Loucy (cell line): Measurements from ENCODE around the gene ST13.

ENCODE experiments used
- EZH2phosphoT487 ChIP-seq: fragments of 200-600 bp; IDR thresholded peaks from 2 replicates; pipeline ENCODE4 v1.6.1; 2018; ENCODE audit warnings: antibody characterized with exemption, mild to moderate bottlenecking, moderate library complexity, borderline replicate concordance
- TF ChIP-seq, protein P1 (sequence below): fragments of 200-600 bp; sonication (generic); conservative IDR thresholded peaks from 2 replicates; pipeline ENCODE4 v1.5.1; 2014; ENCODE audit warnings: mild to moderate bottlenecking, antibody characterized with exemption, low read length

DNA sequence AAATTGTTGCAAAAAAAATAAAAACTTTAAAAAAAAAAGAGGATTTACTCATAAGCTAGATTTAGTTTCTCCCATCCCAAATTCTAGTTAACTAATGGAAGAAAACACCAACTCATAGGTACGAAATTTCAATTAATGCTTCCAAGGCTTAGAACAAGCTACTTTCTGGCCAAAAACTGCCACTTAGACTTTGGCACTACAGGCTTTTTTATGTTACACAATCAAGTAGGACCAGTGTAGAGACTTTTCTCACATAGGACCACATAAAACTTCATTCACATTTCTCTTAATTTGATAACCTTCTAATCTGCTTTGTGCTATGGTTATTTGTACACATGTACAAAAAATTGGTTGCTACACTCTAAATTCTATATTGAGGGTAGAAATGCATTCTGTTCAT lies 3.1 kb downstream of the ST13 start:
- TF ChIP-seq, protein P1, sequence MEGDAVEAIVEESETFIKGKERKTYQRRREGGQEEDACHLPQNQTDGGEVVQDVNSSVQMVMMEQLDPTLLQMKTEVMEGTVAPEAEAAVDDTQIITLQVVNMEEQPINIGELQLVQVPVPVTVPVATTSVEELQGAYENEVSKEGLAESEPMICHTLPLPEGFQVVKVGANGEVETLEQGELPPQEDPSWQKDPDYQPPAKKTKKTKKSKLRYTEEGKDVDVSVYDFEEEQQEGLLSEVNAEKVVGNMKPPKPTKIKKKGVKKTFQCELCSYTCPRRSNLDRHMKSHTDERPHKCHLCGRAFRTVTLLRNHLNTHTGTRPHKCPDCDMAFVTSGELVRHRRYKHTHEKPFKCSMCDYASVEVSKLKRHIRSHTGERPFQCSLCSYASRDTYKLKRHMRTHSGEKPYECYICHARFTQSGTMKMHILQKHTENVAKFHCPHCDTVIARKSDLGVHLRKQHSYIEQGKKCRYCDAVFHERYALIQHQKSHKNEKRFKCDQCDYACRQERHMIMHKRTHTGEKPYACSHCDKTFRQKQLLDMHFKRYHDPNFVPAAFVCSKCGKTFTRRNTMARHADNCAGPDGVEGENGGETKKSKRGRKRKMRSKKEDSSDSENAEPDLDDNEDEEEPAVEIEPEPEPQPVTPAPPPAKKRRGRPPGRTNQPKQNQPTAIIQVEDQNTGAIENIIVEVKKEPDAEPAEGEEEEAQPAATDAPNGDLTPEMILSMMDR: no peak
- TF ChIP-seq EZH2phosphoT487: no peak
